Fibroblast of pulmonary artery (primary cell): ENCODE measurements around the gene RAMP3.
"Not testable (repeated sequence)": the region's sequence is repeated elsewhere in the genome, so short reads cannot be mapped to it uniquely, and the experiment has no call there.

Experiments
- DNase-seq: peaks from one replicate; pipeline ENCODE4 v3.0.0-alpha.2; 2010; ENCODE audit warnings: low read depth
- H3K4me3 ChIP-seq: replicated peaks from 2 replicates; pipeline ENCODE4 v1.5.1; 2011; ENCODE audit warnings: low read depth, mild to moderate bottlenecking, control low read depth, low read length, moderate library complexity
- TF ChIP-seq, protein P1 (sequence below): IDR thresholded peaks from 2 replicates; pipeline ENCODE4 v1.5.1; 2011; ENCODE audit warnings: mild to moderate bottlenecking, control low read depth, low read length, inconsistent platforms; ENCODE audit errors: missing control alignments

The RAMP3 gene

DNA sequence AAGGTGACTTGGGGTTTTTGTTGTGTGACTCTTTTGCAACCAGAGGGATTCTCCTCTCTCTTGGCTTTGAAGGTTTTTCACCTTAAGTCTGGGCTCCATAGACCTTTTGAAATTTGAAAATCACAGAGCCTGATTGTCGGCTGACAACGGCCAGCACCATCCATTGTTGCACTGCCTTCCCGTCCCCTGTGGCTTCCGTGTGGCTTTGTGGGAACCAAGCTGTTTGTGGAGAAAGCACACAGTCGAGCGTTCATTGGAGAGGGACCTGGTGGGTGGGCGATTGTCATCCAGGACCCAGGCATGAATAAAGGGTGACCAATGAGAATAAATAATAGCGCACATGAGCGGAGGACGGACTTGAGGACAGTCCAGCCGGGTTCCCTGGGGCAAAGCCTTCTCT, 7.4 kb upstream of the RAMP3 start:
- TF ChIP-seq, protein P1, sequence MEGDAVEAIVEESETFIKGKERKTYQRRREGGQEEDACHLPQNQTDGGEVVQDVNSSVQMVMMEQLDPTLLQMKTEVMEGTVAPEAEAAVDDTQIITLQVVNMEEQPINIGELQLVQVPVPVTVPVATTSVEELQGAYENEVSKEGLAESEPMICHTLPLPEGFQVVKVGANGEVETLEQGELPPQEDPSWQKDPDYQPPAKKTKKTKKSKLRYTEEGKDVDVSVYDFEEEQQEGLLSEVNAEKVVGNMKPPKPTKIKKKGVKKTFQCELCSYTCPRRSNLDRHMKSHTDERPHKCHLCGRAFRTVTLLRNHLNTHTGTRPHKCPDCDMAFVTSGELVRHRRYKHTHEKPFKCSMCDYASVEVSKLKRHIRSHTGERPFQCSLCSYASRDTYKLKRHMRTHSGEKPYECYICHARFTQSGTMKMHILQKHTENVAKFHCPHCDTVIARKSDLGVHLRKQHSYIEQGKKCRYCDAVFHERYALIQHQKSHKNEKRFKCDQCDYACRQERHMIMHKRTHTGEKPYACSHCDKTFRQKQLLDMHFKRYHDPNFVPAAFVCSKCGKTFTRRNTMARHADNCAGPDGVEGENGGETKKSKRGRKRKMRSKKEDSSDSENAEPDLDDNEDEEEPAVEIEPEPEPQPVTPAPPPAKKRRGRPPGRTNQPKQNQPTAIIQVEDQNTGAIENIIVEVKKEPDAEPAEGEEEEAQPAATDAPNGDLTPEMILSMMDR = no peak
- DNase-seq = no peak
- no peak overlapping the region for H3K4me3 ChIP-seq

DNA sequence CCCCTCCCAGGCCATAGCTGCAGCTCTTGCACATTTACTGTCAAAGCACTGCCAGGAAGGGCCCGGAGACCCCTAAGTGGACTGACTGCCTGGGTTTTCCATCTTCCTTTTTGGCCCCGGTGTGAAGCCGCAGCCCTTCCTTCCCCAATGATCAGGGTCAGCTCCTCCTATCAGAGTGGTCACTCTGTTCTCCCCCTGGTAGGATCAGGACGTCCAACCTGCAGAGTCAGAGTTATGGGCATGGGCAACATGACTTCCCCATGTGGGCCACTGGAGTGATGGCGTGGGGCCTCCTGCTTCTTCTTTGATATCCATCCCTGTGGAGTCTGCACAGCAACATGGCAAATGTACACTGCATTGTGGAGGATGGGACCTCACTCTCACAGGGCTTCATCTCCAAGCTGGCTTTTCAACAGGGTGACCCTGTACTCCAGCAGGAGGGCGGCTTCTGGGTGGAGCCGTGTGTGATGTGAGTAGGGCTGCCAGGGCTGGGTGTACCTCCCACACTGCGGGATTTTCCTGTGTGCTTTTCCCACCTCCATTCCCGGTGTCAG, 6.4 kb upstream of the RAMP3 start:
- TF ChIP-seq, protein P1 = no peak
- no peak for DNase-seq
- no peak overlapping the region for H3K4me3 ChIP-seq

DNA sequence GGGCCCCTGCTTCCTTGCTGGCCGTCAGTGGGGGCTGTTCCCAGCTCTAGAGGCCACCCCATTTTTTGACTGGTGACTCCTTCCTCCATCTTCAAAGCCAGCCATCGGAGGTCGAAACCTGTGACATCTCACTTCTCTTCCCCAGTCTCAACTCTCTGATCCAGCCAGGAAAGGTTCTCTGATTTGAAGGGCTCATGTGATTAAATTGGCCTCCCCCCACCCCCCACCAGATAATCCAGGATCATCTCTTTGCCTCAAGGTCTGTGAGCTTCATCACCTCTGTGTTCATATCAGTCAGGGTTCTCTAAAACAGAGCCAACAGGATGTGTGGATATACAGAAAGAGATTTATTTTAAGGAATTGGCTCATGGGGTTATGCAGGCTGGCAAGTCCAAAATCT, 5.6 kb upstream of the RAMP3 start:
- TF ChIP-seq, protein P1 = no peak
- no peak overlapping the region for H3K4me3 ChIP-seq
- DNase-seq = no peak

DNA sequence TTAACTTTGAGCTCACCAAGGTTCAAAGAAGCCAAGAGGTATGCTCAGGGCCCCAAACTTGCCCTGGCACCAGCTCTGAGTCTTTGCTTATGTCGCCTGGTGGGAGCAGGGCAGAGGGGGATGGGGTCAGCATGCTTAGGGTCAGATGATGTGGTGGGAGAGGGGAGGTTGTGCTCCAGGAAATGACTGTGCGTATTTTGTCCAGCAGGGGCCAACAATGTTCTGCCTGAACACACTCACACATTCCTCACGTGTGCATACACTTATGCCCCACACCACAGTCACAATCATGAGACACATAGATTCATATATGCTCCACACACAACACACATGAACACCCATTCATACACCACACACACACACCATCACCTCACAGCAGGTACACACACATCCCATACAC, 4.4 kb upstream of the RAMP3 start:
- TF ChIP-seq, protein P1 = no peak
- H3K4me3 ChIP-seq = no peak overlapping the region
- no peak for DNase-seq

DNA sequence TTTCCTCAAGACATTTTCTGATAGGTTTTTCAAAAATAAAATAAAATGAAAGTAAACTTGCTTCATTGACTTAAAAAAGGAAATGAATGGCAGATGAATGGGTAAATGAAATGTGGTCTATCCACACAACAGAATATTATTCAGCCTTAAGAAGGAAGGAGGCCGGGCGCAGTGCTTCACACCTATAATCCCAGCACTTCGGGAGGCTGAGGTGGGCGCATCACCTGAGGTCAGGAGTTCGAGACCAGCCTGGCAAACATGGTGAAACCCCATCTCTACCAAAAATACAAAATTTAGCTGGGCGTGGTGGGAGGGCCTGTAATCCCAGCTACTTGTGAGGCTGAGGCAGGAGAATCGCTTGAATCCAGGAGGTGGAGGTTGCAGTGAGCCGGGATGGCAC, 3.7 kb upstream of the RAMP3 start:
- H3K4me3 ChIP-seq, DNase-seq: not testable (repeated sequence)

DNA sequence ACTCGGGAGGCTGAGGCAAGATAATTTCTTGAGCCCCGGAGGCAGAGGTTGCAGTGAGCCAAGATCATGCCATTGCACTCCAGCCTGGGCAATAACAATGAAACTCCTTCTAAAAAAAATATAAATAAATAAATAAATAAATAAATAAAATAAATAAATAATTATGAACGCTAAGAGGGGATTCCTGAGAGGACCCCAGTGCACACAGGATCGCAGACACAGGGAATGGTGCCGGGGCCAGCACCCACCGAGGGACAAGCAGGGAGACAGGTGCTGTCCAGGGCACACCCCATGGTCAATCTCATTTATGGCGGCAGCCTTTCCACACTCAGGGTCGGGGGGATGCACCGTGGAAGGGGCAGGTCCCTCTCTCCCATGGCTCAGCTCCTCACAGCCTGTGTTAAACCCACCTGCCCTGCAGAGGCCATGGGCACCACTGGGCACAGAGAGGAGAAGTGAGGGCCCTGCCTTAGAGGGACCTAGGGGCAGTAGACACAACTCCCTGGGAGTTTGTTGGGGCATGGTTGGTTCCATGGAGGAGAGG, 2.2 kb upstream of the RAMP3 start:
- no peak overlapping the region for H3K4me3 ChIP-seq
- TF ChIP-seq, protein P1 = no peak
- DNase-seq = no peak

DNA sequence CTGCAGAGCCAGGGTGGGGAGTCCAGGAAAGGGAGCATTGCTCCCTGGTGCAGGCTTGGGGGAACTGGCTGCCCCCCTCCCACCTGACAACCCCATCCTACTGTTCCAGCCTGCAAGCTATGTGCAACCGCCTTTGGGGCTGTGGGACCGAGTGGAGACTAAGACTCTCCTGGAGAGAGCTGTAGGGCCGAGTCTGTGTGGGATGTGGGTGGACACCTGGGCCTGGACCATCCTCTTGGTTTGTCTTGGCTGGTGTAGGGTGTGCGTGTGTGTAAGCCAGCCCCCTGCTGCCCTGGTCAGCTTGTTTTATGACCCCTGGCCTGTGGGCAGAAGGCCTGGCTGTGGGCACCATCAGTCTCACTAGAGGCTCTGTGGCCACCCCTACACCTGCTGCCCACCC, 1.6 kb upstream of the RAMP3 start:
- H3K4me3 ChIP-seq = no peak overlapping the region
- TF ChIP-seq, protein P1 = no peak
- no peak for DNase-seq
